Measurements from ENCODE around the gene RPS21.
"Not testable (repeated sequence)": the region's sequence is repeated elsewhere in the genome, so short reads cannot be mapped to it uniquely, and the experiment has no call there.

The RPS21 gene

GRCh38 chr20:62413025-62413570, 26.2 kb downstream of the RPS21 start:
- DNase-seq, result no peak

- DNase-seq, result no peak
Measured at GRCh38 chr20:62413896-62414481, 27.1 kb downstream of the RPS21 start.

GRCh38 chr20:62415354-62416111, 28.6 kb downstream of the RPS21 start:
- DNase-seq, result no peak

DNA sequence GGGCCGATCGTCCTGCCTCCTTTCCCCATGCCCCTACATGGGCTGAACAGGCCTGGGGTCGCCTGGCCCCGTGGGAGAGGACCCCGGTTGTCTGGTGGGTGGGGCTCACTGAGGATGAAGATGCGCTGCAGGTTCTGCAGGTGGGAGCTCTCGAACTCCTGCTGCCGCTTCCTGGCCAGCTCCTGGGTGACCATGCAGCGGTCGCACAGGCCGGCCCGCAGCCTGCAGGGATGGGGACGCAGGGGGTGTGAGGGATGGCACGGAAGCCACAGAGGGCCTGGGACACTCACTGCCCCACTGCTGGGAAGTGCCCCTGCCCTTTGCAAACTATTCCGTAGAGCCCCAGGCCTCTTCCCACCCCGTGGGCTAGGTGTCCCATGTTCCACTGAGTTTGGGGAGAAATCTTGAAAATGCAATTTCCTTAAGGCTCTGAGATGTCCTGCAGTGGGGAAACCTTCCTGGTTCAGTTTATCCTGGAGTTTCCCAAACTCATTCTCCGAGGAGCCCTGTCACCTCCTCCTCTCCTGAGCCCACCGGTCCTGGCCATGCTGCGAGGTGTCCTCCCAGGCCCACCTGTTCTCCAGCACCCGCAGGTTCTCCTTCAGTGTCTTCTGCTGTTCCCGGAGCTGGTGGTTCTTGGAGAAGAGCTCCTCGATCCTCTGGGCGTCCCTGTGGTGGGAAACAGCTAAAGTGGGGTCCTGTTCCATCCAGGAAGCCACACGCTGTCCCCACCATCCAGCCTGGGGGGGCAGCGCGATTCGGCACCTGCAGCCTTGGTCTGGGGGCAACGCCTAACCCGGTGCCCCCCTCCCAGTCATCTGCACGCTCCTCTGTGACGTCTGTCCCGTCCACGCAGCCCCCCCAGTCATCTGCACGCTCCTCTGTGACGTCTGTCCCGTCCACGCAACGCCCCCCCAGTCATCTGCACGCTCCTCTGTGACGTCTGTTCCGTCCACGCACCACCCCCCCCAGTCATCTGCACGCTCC, 30.0 kb downstream of the RPS21 start:
- DNase-seq, result no peak

DNA sequence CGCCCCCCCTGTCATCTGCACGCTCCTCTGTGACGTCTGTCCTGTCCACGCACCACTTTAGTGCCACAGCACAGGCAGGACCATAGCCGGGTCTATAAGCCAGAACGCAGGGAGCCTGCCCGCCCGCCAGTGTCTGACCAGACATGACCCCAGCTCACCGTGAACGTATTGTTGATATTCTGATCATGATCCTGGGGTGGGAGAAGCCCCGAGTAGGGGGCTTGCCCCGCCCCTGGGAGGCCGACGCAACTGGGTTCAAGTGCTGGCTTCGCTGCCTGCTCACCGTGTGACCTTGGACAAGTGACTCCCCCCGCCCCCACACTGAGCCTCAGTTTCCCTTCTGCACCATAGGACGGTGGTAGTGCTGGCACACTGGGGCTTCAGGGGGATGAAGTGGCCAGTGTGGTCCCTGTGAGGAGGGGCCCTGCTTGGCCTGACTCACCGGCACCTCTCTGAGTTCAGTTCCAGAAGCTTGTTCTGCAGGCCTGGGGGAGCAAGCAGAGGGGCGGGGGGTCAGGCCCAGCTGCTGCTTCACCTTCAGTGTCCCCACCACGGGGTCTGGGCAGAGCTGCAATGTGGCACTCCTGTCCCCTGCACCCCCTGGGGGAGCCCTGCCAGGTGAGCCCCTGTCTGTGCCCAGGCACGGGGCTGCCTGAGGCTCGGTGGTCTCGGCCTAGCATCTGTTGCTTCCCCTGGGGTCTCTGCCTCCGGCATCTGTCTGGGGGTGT, 31.2 kb downstream of the RPS21 start:
- no peak for DNase-seq

- DNase-seq, result no peak
Measured at GRCh38 chr20:62418709-62419487, 32.0 kb downstream of the RPS21 start.

- DNase-seq, result no peak
Measured at GRCh38 chr20:62419759-62420158, 32.9 kb downstream of the RPS21 start.

DNA sequence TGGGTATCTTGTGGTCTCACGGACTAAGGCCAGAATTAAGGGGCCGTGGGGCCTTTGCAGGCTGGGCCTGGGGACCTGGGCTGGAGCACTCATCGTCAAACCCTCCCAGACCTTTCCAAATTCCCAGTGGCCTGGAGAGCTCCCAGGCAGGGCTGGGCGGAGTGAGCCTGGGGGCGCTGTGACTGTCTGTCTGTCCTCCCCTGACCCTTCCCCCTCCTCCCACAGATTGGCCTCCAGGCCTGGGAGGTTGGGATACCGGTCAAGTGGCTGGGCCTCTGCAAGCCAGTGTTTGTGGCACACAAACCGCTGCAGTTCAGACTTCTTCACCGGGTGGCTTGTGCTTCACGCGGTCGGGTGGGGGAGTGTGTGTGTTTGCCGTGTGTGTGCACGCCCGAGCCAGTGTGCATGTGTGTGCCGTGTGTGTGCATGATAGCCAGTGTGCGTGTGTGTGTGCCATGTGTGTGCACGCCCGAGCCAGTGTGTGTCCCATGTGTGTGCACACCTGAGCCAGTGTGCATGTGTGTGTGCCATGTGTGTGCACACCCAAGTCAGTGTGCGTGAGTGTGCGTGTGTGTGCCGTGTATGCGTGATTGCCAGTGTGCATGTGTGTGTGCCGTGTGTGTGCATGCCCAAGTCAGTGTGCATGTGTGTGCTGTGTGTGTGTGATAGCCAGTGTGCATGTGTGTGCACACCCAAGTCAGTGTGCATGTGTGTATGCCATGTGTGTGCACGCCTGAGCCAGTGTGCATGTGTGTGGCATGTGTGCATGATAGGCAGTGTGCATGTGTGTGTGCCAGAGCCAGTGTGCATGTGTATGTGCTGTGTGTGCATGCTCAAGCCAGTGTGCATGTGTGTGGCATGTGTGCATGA, 34.2 kb downstream of the RPS21 start:
- no peak for DNase-seq

GRCh38 chr20:62421716-62421990, 34.8 kb downstream of the RPS21 start:
- no peak for DNase-seq

DNA sequence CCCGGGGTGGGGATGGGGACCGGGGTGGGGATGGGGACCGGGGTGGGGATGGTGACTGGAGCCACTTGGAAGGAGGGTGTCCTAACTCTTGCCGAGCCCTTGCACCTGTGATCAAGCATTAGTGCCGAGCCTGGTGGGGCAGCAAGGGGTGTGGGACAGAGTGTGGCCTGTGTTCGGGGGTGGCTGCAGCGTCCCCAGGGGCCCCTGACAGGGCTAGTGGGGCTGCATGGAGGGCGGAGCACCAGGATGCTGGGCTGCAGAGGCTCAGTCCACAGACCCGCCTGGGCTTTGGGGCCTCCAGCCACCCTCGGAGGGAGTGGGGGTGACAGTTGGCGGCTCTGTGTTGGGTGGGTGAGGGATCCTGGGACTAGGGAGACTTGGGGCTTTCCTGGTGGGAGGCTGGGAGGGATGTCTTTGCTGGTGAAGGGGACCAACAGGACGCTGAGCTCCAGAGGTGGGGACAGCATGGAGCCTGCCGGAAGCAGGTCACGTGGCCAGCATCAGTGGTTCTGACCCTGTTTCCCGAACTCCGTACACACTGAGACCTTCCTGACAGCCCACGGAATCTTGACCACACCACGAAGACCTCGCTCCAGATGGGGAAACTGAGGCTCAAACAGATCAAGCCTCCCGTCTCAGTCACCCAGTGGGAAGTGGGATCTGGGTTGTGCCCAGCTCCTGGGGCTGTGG, 35.9 kb downstream of the RPS21 start:
- DNase-seq, result no peak

GRCh38 chr20:62423326-62423706, 36.4 kb downstream of the RPS21 start:
- no peak for DNase-seq

- DNase-seq, result no peak
Measured at GRCh38 chr20:62424249-62425107, 37.6 kb downstream of the RPS21 start.

DNA sequence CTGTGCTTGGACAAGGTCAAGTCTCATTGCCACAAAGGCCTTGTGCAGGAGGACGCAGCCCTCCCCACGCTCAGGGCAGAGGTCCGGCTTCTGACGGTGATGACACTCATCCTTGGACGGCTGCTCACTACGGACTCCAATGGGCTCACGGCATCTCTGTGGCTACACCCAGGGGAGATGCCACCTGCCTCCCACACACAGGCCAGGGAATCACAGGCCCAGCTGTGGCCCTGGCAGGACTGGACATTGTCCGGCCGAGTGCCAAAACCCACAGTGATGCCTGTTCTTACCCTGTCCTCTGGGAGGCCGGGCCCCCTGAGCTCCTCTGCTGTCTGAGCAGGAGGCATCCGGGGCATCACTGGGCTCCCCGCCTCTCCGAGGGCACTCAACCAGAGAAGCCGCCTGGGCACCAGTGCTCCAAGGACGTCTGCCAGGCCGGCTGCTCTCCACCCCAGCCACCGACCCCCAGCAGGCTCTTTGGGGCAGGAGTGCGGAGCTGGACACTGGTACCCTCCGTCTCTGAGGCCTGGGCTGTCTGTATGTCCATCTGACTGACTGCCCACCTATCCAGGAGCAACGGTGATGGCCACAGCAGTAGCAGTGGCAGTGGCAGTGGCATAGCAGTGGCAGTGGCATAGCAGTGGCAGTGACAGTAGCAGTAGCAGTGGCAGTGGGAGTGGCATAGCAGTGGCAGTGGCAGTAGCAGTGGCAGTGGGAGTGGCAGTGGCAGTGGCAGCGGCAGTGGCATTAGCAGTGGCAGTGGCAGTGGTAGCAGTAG, 38.6 kb downstream of the RPS21 start:
- no peak for DNase-seq

DNA sequence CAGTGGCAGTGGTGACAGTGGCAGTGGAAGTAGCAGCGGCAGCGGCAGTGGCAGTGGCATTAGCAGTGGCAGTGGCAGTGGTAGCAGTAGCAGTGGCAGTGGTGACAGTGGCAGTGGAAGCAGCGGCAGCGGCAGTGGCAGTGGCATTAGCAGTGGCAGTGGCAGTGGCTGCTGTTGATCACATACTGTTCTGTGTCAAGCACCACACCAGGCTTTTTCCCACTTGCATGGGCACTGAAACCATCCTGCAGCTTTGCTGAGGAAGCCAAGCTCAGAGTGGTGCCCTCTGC, 39.1 kb downstream of the RPS21 start:
- DNase-seq, result not testable (repeated sequence)

- DNase-seq, result no peak
Measured at GRCh38 chr20:62426699-62427131, 39.8 kb downstream of the RPS21 start.

GRCh38 chr20:62427172-62428001, 40.5 kb downstream of the RPS21 start, which contains the start of gene RBBP8NL:
Gene RBBP8NL (minus strand): TSS chr20:62427539. CDS start chr20:62419647, 7,892 bp downstream.
- no peak for DNase-seq

DNA sequence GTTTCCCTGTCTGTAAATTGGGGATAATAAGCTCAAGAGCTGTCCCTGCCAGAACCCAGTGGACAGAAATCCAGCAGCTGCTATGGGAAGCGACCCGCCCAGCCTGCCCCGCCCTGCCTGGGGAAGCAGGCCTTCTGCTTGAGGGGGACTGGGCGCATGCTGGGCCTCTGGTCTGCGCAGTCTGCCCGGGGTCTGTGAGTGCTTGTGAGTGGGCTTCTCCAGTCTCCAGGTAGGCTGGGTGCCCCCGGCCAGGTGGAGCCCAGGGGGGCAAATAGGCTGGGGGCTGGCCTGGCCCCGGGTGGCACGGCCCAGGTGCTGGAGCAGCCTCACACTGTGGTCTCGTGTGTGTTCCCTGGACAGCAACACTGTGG, 41.1 kb downstream of the RPS21 start:
- DNase-seq, result no peak

All from activated CD8-positive, alpha-beta memory T cell treated with anti-CD3 and anti-CD28 coated beads for 24 hours (primary cell).